BE2C (cell line): ENCODE data around the gene FPR1.

ENCODE experiments used
- DNase-seq: peaks from one replicate; pipeline ENCODE4 v3.0.0-alpha.2; 2020
- H3K27me3 ChIP-seq: fragments of 250-450 bp; sonication (Bioruptor Pico); 2 replicates; pipeline ENCODE4 v1.5.1; 2020; ENCODE audit warnings: mild to moderate bottlenecking
- H3K36me3 ChIP-seq: fragments of 250-450 bp; sonication (Bioruptor Pico); 2 replicates; pipeline ENCODE4 v1.5.1; 2020; ENCODE audit warnings: mild to moderate bottlenecking
- H3K4me1 ChIP-seq: fragments of 250-450 bp; sonication (Bioruptor Pico); 2 replicates; pipeline ENCODE4 v1.5.1; 2020
- H3K4me3 ChIP-seq: 2 replicates; pipeline ENCODE4 v1.5.1; 2011; ENCODE audit warnings: low read depth, low read length
- H3K9me3 ChIP-seq: fragments of 250-450 bp; sonication (Bioruptor Pico); 2 replicates; pipeline ENCODE4 v1.5.1; 2020
- CTCF ChIP-seq: IDR thresholded peaks from 2 replicates; pipeline ENCODE4 v1.5.1; 2012; ENCODE audit warnings: mild to moderate bottlenecking, low read depth, low read length

The FPR1 gene

DNA sequence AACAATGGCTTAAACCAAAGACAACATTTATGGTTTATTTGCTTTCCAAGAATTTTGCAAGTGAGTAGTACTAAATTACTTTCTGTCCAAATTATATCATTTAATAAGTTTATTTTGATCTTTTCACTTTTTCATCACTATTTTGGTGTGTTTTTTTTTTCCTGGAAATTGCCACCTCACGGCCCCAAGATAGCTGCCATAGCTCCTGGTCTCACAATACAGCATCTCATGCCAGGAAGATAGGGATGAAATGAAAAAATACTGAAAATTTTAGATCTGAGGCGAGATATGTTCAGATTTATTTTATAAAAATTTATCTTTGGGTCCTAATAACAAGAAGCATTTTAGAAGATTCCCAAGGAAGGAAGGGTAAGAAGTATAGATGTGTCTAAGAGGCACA is 36.4 kb upstream of the FPR1 start:
- no peaks in the 10 kb centered on the region for H3K27me3 ChIP-seq
- H3K9me3 ChIP-seq = no peaks in the 10 kb centered on the region
- H3K4me1 ChIP-seq = no peaks in the 10 kb centered on the region

GRCh38 chr19:51786646-51787494 is 35.2 kb upstream of the FPR1 start:
- Histone ChIP-seq H3K27me3 (no peaks in the 10 kb centered on the region), H3K36me3 (no peaks in the 10 kb centered on the region), H3K9me3 (no peaks in the 10 kb centered on the region), H3K4me3 (no peak overlapping the region), H3K4me1 (no peaks in the 10 kb centered on the region)
- DNase-seq = no peak
- no peak for TF ChIP-seq CTCF

More for the DNA sequence above, 36.4 kb upstream of the FPR1 start:
- Histone ChIP-seq H3K4me3 (no peak overlapping the region), H3K36me3 (no peaks in the 10 kb centered on the region)
- DNase-seq = no peak
- TF ChIP-seq CTCF = no peak

- no peak for DNase-seq
Measured at GRCh38 chr19:51784922-51785690, 33.4 kb upstream of the FPR1 start.

DNA sequence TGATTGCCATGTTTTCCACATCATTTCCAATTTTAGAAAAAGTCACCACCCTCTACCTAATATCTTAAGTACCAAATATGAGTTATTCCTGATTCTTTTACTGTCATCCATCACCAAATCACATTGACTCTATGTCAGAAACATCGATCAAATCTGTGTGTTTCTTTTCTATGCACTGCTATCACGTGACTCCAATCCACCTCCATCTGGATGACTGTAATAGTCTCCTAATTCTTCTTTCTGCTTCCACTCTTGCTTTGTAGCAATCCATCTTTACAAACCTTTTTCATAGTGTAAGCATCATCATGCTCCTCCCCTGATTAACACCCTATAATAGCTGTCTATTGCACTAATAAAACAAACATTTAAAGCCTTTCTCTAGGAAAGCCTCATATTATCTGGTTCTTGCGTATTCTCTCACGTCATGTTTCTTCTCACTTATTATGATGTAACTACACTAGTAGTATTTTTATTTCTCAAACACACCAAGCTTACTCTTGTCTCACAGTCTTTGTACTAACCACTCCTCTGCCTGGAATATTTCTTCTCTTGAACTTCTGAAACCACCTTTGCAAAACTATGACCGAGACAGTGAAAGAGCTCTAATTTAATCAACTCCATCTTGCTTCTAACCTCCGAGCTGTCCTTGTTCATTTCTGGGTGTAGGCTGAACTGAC is 32.6 kb upstream of the FPR1 start:
- H3K4me3 ChIP-seq = no peak overlapping the region
- DNase-seq = no peak
- no peak for TF ChIP-seq CTCF
- no peaks in the 10 kb centered on the region for H3K36me3 ChIP-seq
- no peaks in the 10 kb centered on the region for H3K9me3 ChIP-seq
- H3K27me3 ChIP-seq = no peaks in the 10 kb centered on the region
- H3K4me1 ChIP-seq = no peaks in the 10 kb centered on the region

More at GRCh38 chr19:51784922-51785690, 33.4 kb upstream of the FPR1 start:
- TF ChIP-seq CTCF = no peak
- Histone ChIP-seq H3K4me1 (no peaks in the 10 kb centered on the region), H3K36me3 (no peaks in the 10 kb centered on the region), H3K9me3 (no peaks in the 10 kb centered on the region), H3K27me3 (no peaks in the 10 kb centered on the region), H3K4me3 (no peak overlapping the region)

DNA sequence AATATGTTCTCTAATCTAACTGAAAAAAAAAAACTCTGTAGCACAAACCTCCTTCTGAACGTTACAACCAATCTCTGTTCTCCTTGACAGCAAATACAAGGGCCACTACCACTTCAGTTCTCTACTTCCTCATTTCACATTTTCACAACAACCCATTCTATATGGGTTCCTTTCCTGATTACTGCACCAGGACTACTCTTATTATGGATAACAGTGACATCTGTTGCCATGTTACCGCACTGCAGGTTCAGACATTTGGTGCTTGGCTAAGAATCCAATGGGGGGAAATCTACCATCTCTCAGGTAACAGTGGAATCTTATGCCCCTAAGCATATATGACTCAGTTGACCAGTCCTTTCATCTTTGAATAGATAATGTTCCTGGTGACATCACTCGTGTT is 31.7 kb upstream of the FPR1 start:
- Histone ChIP-seq H3K4me3 (no peak overlapping the region), H3K36me3 (no peaks in the 10 kb centered on the region), H3K27me3 (no peaks in the 10 kb centered on the region; the same call in none of the 2 replicates), H3K9me3 (no peaks in the 10 kb centered on the region), H3K4me1 (no peaks in the 10 kb centered on the region)
- no peak for DNase-seq
- TF ChIP-seq CTCF = peak; percentile 48
